DMS153 (cell line): Measurements from ENCODE around the gene LOC101059915.
"Not testable (repeated sequence)": the region's sequence is repeated elsewhere in the genome, so short reads cannot be mapped to it uniquely, and the experiment has no call there.

Experiments used
- DNase-seq: peaks from one replicate; lab custom pipeline; 2025; lab: John Stamatoyannopoulos, UW

The LOC101059915 gene

GRCh38 chrX:71675636-71676035 lies 8.3 kb downstream of the LOC101059915 start:
- DNase-seq = not testable (repeated sequence)

DNA sequence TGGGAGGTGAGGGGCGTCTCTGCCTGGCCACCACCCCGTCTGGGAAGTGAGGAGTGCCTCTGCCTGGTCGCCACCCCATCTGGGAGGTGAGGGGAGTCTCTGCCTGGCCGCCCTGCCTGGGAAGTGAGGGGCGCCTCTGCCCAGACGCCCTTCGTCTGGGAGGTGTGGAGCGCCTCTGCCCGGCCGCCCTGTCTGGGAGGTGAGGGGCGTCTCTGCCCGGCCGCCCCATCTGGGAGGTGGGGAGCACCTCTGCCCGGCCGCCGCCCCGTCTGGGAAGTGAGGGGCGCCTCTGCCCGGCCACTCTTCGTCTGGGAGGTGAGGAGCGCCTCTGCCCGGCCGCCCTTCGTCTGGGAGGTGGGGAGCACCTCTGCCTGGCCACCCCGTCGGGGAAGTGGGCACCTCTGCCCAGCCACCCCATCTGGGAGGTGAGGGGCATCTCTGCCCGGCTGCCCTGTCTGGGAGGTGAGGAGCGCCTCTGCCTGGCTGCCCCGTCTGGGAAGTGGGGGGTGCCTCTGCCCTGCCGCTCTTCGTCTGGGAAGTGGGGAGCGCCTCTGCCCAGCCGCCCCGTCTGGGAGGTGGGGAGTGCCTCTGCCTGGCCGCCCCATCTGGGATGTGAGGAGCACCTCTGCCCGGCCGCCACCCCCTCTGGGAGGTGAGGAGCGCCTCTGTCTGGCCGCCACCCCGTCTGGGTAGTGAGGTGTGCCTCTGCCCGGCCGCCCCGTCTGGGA lies 8.9 kb downstream of the LOC101059915 start:
- DNase-seq = not testable (repeated sequence)

GRCh38 chrX:71677195-71677594 lies 9.8 kb downstream of the LOC101059915 start:
- DNase-seq = not testable (repeated sequence)

GRCh38 chrX:71679575-71680207 lies 12.3 kb downstream of the LOC101059915 start:
- DNase-seq = no peak

- not testable (repeated sequence) for DNase-seq
Measured at GRCh38 chrX:71696641-71697465, 29.5 kb downstream of the LOC101059915 start.

DNA sequence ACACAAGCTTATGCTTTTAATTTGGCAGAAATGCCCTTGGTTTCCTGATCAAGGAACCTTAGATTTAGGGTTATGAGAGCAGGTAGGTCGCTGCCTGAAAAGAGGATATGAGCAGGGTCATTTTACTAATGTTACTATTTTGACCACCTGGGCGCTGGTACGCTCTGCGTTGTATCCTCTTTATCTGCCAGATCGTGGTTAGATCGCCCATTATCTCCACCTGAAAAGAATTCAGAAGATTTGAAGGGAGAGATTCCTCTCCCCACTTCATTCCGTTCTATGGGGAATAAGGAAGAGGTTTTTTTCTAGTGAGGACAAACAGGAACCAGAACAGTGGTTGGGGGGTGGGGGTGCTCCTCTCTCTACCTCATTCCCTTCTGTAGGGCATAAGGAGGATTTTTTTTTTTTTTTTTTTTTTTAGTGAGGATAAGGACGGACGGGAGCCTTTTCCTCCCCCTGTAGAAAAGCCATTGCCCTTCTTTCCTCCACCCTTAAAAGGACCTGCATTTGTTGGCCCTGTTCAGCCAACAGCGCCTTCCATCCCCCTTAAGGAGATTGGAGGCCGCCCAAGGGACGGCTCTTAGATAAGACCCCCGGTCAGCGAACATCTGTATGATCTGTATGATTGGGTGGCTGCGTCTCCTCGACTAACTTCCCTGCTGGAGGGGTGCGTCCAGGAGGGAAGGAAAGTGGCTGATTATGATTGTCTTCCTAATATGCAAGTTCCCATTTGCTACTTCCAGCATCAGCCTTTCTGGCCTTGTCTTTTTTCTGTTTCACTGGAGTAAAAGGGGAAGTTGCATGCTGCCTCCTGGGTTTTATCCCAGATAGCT lies 30.3 kb downstream of the LOC101059915 start:
- not testable (repeated sequence) for DNase-seq

DNA sequence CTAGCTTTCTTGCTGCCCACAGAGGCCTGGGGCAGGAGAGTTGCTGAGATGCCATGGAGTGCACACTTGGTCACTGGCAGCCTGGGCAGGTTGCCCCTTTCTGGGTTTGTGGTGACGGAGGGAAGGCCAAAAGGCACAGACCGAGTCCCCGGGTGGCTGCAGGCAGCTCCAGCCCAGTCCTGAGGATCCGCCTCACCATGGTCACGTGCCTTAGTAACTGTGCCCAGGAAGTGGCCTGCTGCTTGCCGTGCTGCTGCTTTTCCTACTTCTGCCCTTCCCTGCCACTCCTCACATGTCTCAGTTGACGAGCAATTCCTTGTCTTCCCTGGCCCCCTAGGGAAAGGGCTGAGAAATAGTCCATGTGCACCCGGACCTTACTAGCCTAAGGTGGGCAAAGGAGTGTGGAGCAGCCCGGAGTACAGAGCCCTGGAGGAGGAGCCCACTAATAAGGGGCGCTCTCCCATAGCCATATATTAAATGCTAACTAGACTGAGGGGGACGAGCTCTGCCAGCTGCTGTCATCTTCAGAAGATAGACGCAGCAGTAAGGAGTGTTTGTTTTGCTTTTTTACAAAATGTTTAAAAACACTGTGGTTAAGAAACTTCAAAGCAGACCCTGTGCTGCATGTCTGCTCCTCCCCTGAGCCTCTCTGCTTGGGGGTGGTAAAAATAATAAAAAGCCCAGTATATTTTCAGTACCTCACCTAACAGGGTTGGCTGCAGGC lies 31.1 kb downstream of the LOC101059915 start:
- DNase-seq = not testable (repeated sequence)

DNA sequence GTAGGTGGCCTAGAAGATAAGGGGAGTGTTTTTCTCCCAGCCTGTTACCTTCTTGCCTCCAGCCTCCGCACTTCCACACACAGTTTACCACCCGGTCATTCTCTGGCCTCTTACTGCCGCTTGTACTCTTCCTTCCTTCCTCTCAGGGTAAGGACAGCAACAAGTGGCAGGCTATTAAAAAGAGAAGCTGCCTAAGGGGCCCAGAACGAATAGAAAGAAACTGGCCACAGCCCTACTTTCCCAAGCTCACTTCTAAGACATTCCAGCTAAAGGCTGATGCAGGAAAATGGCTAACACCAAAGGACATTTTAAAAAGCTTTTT lies 31.6 kb downstream of the LOC101059915 start:
- DNase-seq = not testable (repeated sequence)

- not testable (repeated sequence) for DNase-seq
Measured at GRCh38 chrX:71702853-71703252, 35.5 kb downstream of the LOC101059915 start.

GRCh38 chrX:71714064-71714463 lies 46.7 kb downstream of the LOC101059915 start:
- DNase-seq = not testable (repeated sequence)

GRCh38 chrX:71715551-71715950 lies 48.2 kb downstream of the LOC101059915 start:
- not testable (repeated sequence) for DNase-seq

DNA sequence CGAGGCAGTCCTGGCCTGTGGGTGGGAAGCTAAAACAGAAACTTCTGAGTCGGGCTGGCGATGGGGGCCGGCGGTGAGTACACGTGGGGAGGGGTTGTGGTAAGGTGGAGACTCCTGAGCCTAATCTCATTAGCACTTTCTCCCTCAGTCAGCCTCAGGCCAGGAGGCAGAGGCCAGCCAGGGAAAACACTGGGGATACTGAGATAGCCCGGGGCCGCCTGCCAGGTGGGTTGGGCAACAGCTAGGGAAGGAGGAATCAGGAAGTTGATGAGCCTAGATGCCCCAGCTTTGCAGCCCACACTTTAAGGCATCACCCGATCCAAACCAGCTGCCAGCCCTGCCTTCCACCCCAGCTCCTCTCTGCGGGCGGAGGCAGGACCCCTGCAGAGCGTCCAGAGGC lies 49.0 kb downstream of the LOC101059915 start:
- not testable (repeated sequence) for DNase-seq

GRCh38 chrX:71718185-71718584 lies 50.8 kb downstream of the LOC101059915 start, which contains the start of gene CXorf49:
Gene CXorf49, minus strand, starts transcription at chrX:71718285. Its CDS starts 134 bp downstream, at chrX:71718151.
- not testable (repeated sequence) for DNase-seq

- DNase-seq = not testable (repeated sequence)
Measured at GRCh38 chrX:71719195-71719594, 51.8 kb downstream of the LOC101059915 start.

- not testable (repeated sequence) for DNase-seq
Measured at GRCh38 chrX:71720289-71720886, 53.0 kb downstream of the LOC101059915 start.
